ENCODE measurements around the gene ARHGEF2.

DNA sequence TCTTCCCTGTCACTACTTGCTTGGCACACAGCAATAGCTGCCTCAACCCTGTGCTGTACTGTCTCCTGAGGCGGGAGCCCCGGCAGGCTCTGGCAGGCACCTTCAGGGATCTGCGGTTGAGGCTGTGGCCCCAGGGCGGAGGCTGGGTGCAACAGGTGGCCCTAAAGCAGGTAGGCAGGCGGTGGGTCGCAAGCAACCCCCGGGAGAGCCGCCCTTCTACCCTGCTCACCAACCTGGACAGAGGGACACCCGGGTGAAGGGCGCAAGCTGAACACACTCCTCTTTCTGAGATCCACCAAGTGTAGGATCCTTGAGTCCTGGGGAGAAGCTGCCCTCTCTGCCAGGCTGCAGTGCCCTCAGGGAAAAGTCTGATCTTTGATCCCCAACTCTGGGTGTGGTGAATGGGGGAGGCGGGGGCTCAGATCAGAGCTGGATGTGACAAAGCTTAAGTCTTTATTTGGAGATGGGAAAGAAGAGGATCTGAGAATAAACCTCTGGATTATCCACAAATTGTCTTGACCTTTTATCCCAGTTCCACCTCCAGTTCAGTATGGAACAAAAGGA lies 35.7 kb downstream of the ARHGEF2 start:
- TF ChIP-seq, protein P1, sequence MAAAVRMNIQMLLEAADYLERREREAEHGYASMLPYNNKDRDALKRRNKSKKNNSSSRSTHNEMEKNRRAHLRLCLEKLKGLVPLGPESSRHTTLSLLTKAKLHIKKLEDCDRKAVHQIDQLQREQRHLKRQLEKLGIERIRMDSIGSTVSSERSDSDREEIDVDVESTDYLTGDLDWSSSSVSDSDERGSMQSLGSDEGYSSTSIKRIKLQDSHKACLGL (CRISPR knock-in tag; IDR thresholded peaks at IDR 0.05): no peak
- TF ChIP-seq RELA (CRISPR knock-in tag; IDR thresholded peaks at IDR 0.05) (no peak), CEBPB (IDR thresholded peaks at IDR 0.05; ENCODE audit: borderline replicate concordance, low read depth, low read length) (no peak), ZNF12 (CRISPR knock-in tag; IDR thresholded peaks at IDR 0.05) (no peak), POLR2A (IDR thresholded peaks at IDR 0.05; ENCODE audit: insufficient read depth in 1 of 2, low read depth in 2 of 2, low read length in 2 of 2) (no peak), SP140L (CRISPR knock-in tag; IDR thresholded peaks at IDR 0.05; ENCODE audit: borderline replicate concordance) (no peak), TAF1 (CRISPR knock-in tag; IDR thresholded peaks at IDR 0.05) (no peak), ZFY (CRISPR knock-in tag; IDR thresholded peaks at IDR 0.05) (no peak), NFYC (CRISPR knock-in tag; IDR thresholded peaks at IDR 0.05) (no peak), HNRNPUL1 (IDR thresholded peaks at IDR 0.05; ENCODE audit: low read depth, low read length) (no peak), TOE1 (CRISPR knock-in tag; IDR thresholded peaks at IDR 0.05) (no peak)
- TF ChIP-seq, protein P2, sequence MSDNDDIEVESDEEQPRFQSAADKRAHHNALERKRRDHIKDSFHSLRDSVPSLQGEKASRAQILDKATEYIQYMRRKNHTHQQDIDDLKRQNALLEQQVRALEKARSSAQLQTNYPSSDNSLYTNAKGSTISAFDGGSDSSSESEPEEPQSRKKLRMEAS (IDR thresholded peaks at IDR 0.05): no peak
- TF ChIP-seq, protein P3, sequence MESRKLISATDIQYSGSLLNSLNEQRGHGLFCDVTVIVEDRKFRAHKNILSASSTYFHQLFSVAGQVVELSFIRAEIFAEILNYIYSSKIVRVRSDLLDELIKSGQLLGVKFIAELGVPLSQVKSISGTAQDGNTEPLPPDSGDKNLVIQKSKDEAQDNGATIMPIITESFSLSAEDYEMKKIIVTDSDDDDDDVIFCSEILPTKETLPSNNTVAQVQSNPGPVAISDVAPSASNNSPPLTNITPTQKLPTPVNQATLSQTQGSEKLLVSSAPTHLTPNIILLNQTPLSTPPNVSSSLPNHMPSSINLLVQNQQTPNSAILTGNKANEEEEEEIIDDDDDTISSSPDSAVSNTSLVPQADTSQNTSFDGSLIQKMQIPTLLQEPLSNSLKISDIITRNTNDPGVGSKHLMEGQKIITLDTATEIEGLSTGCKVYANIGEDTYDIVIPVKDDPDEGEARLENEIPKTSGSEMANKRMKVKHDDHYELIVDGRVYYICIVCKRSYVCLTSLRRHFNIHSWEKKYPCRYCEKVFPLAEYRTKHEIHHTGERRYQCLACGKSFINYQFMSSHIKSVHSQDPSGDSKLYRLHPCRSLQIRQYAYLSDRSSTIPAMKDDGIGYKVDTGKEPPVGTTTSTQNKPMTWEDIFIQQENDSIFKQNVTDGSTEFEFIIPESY (CRISPR knock-in tag; IDR thresholded peaks at IDR 0.05): no peak
- TF ChIP-seq, protein P4, sequence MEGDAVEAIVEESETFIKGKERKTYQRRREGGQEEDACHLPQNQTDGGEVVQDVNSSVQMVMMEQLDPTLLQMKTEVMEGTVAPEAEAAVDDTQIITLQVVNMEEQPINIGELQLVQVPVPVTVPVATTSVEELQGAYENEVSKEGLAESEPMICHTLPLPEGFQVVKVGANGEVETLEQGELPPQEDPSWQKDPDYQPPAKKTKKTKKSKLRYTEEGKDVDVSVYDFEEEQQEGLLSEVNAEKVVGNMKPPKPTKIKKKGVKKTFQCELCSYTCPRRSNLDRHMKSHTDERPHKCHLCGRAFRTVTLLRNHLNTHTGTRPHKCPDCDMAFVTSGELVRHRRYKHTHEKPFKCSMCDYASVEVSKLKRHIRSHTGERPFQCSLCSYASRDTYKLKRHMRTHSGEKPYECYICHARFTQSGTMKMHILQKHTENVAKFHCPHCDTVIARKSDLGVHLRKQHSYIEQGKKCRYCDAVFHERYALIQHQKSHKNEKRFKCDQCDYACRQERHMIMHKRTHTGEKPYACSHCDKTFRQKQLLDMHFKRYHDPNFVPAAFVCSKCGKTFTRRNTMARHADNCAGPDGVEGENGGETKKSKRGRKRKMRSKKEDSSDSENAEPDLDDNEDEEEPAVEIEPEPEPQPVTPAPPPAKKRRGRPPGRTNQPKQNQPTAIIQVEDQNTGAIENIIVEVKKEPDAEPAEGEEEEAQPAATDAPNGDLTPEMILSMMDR (CRISPR knock-in tag; IDR thresholded peaks at IDR 0.05): no peak

Measured in HepG2 (cell line).